ENCODE data around the gene SLC12A9. TPM values are rescaled to one million over a fixed set of nuclear protein-coding genes. Genes with fewer than 3 reads are reported as not detected.
"Not testable (repeated sequence)": the region's sequence is repeated elsewhere in the genome, so short reads cannot be mapped to it uniquely, and the experiment has no call there.

SLC12A9 gene
- total RNA-seq, 1 donor from 2014 or later = 37.1 TPM

GRCh38 chr7:100902638-100903037 lies 50.1 kb downstream of the SLC12A9 start:
- H3K4me1 Mint-ChIP-seq (ENCODE audit: unreplicated experiment) = no peaks in the 10 kb centered on the region
- H3K4me3 Mint-ChIP-seq = no peak overlapping the region
- no peak for TF ChIP-seq CTCF (conservative IDR thresholded peaks at IDR 0.05)
- H3K27me3 Mint-ChIP-seq = peaks cover 19% of the 10 kb centered on the region
- H3K27ac Mint-ChIP-seq = no peak overlapping the region
- H3K36me3 Mint-ChIP-seq = no peaks in the 10 kb centered on the region
- DNase-seq (ENCODE audit: extremely low spot score, unreplicated experiment) = no peak
- H3K9me3 Mint-ChIP-seq = no peaks in the 10 kb centered on the region

- Mint-ChIP-seq H3K36me3 (no peaks in the 10 kb centered on the region), H3K9me3 (no peaks in the 10 kb centered on the region), H3K27ac (no peak overlapping the region), H3K27me3 (no peaks in the 10 kb centered on the region), H3K4me1 (ENCODE audit: unreplicated experiment) (no peaks in the 10 kb centered on the region), H3K4me3 (no peak overlapping the region)
- TF ChIP-seq CTCF (conservative IDR thresholded peaks at IDR 0.05) = no peak
- no peak for DNase-seq (ENCODE audit: extremely low spot score, unreplicated experiment)
Measured at GRCh38 chr7:100908512-100908911, 56.0 kb downstream of the SLC12A9 start.

- not testable (repeated sequence) for DNase-seq (ENCODE audit: extremely low spot score, unreplicated experiment); H3K27me3 Mint-ChIP-seq; H3K9me3 Mint-ChIP-seq; H3K27ac Mint-ChIP-seq; H3K4me1 Mint-ChIP-seq (ENCODE audit: unreplicated experiment); H3K36me3 Mint-ChIP-seq; H3K4me3 Mint-ChIP-seq
Measured at GRCh38 chr7:100910443-100910842, 57.9 kb downstream of the SLC12A9 start.

GRCh38 chr7:100911484-100911883 lies 59.0 kb downstream of the SLC12A9 start:
- Mint-ChIP-seq H3K27me3 (no peaks in the 10 kb centered on the region), H3K4me1 (ENCODE audit: unreplicated experiment) (no peaks in the 10 kb centered on the region), H3K36me3 (no peaks in the 10 kb centered on the region), H3K27ac (no peak overlapping the region), H3K4me3 (no peak overlapping the region), H3K9me3 (no peaks in the 10 kb centered on the region)
- no peak for DNase-seq (ENCODE audit: extremely low spot score, unreplicated experiment)
- TF ChIP-seq CTCF (conservative IDR thresholded peaks at IDR 0.05) = no peak

- Mint-ChIP-seq H3K4me3 (no peak overlapping the region), H3K36me3 (no peaks in the 10 kb centered on the region), H3K27ac (no peak overlapping the region), H3K4me1 (ENCODE audit: unreplicated experiment) (no peaks in the 10 kb centered on the region), H3K27me3 (no peaks in the 10 kb centered on the region), H3K9me3 (no peaks in the 10 kb centered on the region)
- DNase-seq (ENCODE audit: extremely low spot score, unreplicated experiment) = no peak
- no peak for TF ChIP-seq CTCF (conservative IDR thresholded peaks at IDR 0.05)
Measured at GRCh38 chr7:100914208-100914878, 61.8 kb downstream of the SLC12A9 start.

GRCh38 chr7:100914879-100915447 lies 62.5 kb downstream of the SLC12A9 start:
- no peak for TF ChIP-seq CTCF (conservative IDR thresholded peaks at IDR 0.05)
- Mint-ChIP-seq H3K27ac (no peak overlapping the region), H3K4me3 (no peak overlapping the region), H3K4me1 (ENCODE audit: unreplicated experiment) (no peaks in the 10 kb centered on the region), H3K36me3 (no peaks in the 10 kb centered on the region), H3K9me3 (no peaks in the 10 kb centered on the region), H3K27me3 (peaks cover 4% of the 10 kb centered on the region)
- DNase-seq (ENCODE audit: extremely low spot score, unreplicated experiment) = no peak

Small RNA genes lying within 50 kb of the gene (microRNA-seq; reads per million reads assigned to microRNA genes)
- not detected for gene MIR6875

Other genes starting within 250 kb of the SLC12A9 start
- 28.3 and 29.0 TPM in 2 replicates for gene MOSPD3, start 240.2 kb upstream of the SLC12A9 start, total RNA-seq (ENCODE audit: low replicate concordance)
- gene TFR2, start 211.2 kb upstream of the SLC12A9 start, total RNA-seq (ENCODE audit: low replicate concordance) = 1.8 and 2.5 TPM in 2 replicates
- gene ACTL6B, start 196.3 kb upstream of the SLC12A9 start, total RNA-seq (ENCODE audit: low replicate concordance) = 1.8 and 2.4 TPM in 2 replicates
- 179 and 203 TPM in 2 replicates for gene GNB2, start 179.0 kb upstream of the SLC12A9 start, total RNA-seq (ENCODE audit: low replicate concordance)
- gene GIGYF1, start 158.5 kb upstream of the SLC12A9 start, total RNA-seq (ENCODE audit: low replicate concordance) = 49.5 and 79.4 TPM in 2 replicates
- gene POP7, start 146.6 kb upstream of the SLC12A9 start, total RNA-seq (ENCODE audit: low replicate concordance) = 39.2 and 41.0 TPM in 2 replicates
- gene EPO, start 132.2 kb upstream of the SLC12A9 start, total RNA-seq (ENCODE audit: low replicate concordance) = 0.22 and 0.40 TPM in 2 replicates
- gene ZAN, start 119.1 kb upstream of the SLC12A9 start, total RNA-seq (ENCODE audit: low replicate concordance) = not detected in 2 replicates
- gene EPHB4, start 25.2 kb upstream of the SLC12A9 start, total RNA-seq (ENCODE audit: low replicate concordance) = 69.3 and 78.4 TPM in 2 replicates
- gene TRIP6, start 14.7 kb downstream of the SLC12A9 start, total RNA-seq (ENCODE audit: low replicate concordance) = 78.9 and 84.7 TPM in 2 replicates
- 168 and 239 TPM in 2 replicates for gene SRRT, start 22.4 kb downstream of the SLC12A9 start, total RNA-seq (ENCODE audit: low replicate concordance)
- gene UFSP1, start 37.0 kb downstream of the SLC12A9 start, total RNA-seq (ENCODE audit: low replicate concordance) = 4.4 and 6.3 TPM in 2 replicates
- gene ACHE, start 43.2 kb downstream of the SLC12A9 start, total RNA-seq (ENCODE audit: low replicate concordance) = 7.1 and 10.4 TPM in 2 replicates
- 8.2 and 23.5 TPM in 2 replicates for gene MUC3A, start 96.8 kb downstream of the SLC12A9 start, total RNA-seq (ENCODE audit: low replicate concordance)
- 0.50 and 1.6 TPM in 2 replicates for gene MUC12, start 116.9 kb downstream of the SLC12A9 start, total RNA-seq (ENCODE audit: low replicate concordance)
- gene MUC17, start 167.4 kb downstream of the SLC12A9 start, total RNA-seq (ENCODE audit: low replicate concordance) = 0.53 and 1.5 TPM in 2 replicates
- gene TRIM56, start 232.8 kb downstream of the SLC12A9 start, total RNA-seq (ENCODE audit: low replicate concordance) = 22.2 and 40.1 TPM in 2 replicates

Measured in type B pancreatic cell (in vitro differentiated cells).